HG03175 (cell line): Measurements from ENCODE around the gene MAPK14.
A peak's percentile ranks its signal among the peaks of the same experiment; 100 is the strongest.
"Not testable (repeated sequence)": the region's sequence is repeated elsewhere in the genome, so short reads cannot be mapped to it uniquely, and the experiment has no call there.

Experiments
- ATAC-seq: cut with Tn5 transposase; IDR thresholded peaks from one replicate; pipeline ENCODE4 v1.9.1; 2021; ENCODE audit warnings: mild to moderate bottlenecking, moderate library complexity; ENCODE audit not compliant: unreplicated experiment

The MAPK14 gene

GRCh38 chr6:36120539-36120938 lies 92.9 kb downstream of the MAPK14 start:
- peak; percentile 45 for ATAC-seq

GRCh38 chr6:36120979-36121786 lies 93.6 kb downstream of the MAPK14 start:
- ATAC-seq, result no peak

DNA sequence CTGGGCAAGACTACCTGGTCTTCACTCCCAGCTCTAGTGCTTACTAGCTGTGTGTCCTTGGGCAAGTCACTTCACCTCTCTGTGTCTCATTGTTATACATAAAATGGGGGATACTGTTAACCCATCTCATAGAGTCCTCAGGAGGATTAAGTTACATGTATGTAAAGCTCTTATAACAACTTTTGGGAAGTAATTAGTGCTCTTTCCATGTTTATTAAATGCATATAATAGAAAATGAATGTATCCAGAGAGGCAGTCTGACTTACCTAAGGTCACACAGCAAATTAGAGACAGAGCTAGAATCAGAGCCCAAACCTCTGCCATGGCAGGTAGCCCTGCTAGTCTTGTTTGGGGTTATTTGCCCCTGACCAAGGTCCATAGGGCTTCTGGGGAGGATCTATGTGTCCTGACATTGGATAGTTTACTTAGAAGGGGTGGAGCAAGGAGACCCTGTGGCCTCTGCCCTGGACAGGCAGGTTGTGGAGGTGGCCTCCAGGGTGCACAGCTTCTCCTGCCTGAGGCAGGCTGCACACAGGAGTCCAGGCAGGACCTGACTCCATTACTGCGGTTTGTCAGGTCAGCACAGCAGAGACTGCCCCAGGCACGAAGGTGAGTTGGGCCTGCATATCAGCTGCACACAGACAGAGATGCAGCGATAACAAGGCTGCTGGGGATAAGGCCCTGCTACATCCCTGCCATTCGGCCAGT lies 94.3 kb downstream of the MAPK14 start:
- ATAC-seq, result no peak

DNA sequence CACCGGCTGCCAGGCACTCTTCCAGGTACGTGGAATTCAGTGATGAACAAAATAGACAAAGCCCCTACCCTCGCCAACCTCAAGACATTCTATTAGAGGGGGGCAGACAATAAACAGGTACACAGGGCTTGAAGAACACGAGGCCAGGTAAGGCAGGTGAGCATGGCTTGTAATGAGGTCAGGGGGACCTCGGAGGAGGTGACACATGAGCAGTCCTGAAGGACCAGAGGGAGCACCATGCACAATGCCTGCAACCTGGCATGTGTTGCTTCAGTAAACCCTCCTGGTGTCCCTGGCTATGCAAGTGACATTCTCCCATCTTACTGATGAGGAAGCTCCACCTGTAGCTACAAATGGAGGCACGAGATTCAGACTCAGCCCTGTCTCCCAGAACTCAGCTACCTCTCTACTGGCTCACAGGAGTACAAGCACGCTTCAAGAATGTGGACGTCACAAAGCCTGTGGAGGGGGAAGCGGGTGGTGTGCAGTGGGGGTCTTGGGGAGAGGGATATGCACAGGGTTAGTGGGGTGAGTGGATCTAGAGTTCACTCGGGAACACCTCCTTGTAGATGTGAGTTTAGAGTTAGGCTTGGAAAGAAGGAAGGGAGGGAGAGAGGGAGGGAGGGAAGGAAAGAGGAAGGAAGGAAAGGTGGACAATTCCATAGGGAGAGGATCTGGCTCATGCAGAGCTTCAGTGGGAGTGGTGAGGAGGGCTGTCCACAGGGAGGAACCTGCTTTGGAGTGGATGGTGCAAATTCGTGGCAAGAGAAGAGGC lies 95.1 kb downstream of the MAPK14 start:
- no peak for ATAC-seq

GRCh38 chr6:36123270-36124139 lies 95.9 kb downstream of the MAPK14 start:
- peak; percentile 73 for ATAC-seq

GRCh38 chr6:36124346-36124745 lies 96.7 kb downstream of the MAPK14 start:
- not testable (repeated sequence) for ATAC-seq

DNA sequence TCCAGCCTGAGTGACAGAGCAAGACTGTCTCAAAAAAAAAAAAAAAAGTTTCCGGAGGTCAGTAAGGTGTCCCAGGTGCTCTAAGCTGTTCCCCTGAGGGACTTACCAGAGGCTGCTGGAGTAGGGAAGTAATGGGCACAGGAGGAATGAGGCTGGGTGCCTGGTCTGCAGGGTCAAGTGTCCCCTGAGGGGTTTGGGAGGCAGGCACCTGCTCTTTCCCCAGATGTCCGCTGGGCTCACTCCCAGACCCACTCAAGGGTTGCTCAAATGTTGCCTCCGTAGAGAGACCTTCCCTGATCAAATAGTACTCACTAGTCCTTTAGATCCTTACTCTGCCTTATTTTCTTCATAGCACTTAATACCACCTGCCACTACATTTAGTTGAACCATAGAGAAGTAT lies 97.3 kb downstream of the MAPK14 start:
- ATAC-seq, result no peak

- ATAC-seq, result no peak
Measured at GRCh38 chr6:36125575-36125974, 98.0 kb downstream of the MAPK14 start.

GRCh38 chr6:36126121-36126520 lies 98.5 kb downstream of the MAPK14 start:
- no peak for ATAC-seq

- no peak for ATAC-seq
Measured at GRCh38 chr6:36126553-36127458, 99.2 kb downstream of the MAPK14 start.

- ATAC-seq, result no peak
Measured at GRCh38 chr6:36127462-36128016, 99.9 kb downstream of the MAPK14 start.

GRCh38 chr6:36128073-36128472 lies 100.5 kb downstream of the MAPK14 start:
- no peak for ATAC-seq

DNA sequence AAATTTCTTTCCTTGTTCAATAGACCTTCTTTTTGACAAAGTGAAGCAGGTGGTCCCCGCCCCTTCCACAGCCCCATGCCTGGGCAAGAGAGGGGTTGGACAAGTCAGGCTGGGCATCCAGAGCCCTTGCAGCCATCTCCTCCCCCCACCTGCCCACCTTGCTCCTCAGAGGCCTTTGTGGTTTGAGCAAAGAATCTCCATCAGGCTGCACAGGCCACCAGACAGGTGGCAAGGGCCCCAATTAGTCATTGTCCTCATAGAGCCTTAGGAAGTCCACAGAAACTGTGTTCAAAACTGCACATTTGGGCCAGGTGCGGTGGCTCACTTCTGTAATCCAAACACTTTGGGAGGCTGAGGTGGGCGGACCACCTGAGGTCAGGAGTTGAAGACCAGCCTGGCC lies 101.2 kb downstream of the MAPK14 start:
- no peak for ATAC-seq

DNA sequence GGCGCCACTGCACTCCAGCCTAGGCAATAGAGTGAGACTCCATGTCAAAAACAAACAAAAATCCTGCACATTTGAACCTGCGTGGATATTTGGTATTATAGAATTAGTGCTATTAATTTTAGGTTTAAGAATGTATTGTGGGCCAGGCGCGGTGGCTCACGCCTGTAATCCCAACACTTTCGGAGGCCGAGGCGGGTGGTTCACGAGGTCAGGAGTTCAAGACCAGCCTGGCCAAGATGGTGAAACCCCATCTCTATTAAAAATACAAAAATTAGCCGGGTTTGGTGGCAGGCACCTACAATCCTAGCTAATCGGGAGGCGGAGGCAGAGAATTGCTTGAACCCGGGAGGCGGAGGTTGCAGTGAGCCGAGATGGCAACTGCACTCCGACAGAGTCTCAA lies 101.7 kb downstream of the MAPK14 start:
- ATAC-seq, result not testable (repeated sequence)

GRCh38 chr6:36129941-36130666 lies 102.5 kb downstream of the MAPK14 start, which contains the start of gene MAPK13:
MAPK13 (plus strand) TSS chr6:36130513; CDS start chr6:36130583, 70 bp downstream.
- no peak for ATAC-seq

GRCh38 chr6:36130667-36131510 lies 103.3 kb downstream of the MAPK14 start:
- ATAC-seq, result no peak

- peak; percentile 93 for ATAC-seq
Measured at GRCh38 chr6:36131511-36132245, 104.1 kb downstream of the MAPK14 start.
